NB4 (cell line): ENCODE results near the gene NPIPA8.
"Not testable (repeated sequence)": the region's sequence is repeated elsewhere in the genome, so short reads cannot be mapped to it uniquely, and the experiment has no call there.

Experiments
- POLR2A ChIP-seq: IDR thresholded peaks from 2 replicates; pipeline ENCODE4 v1.6.1; 2011; ENCODE audit warnings: mild to moderate bottlenecking; ENCODE audit not compliant: insufficient read length; ENCODE audit errors: extremely low read depth
- TF ChIP-seq, protein P1 (sequence below): IDR thresholded peaks from one replicate; pipeline ENCODE4 v1.5.1; 2012; ENCODE audit warnings: low read depth, low read length
- TF ChIP-seq, protein P2 (sequence below): IDR thresholded peaks from 2 replicates; pipeline ENCODE4 v1.6.1; 2011; ENCODE audit warnings: low read depth, low read length

DNA sequence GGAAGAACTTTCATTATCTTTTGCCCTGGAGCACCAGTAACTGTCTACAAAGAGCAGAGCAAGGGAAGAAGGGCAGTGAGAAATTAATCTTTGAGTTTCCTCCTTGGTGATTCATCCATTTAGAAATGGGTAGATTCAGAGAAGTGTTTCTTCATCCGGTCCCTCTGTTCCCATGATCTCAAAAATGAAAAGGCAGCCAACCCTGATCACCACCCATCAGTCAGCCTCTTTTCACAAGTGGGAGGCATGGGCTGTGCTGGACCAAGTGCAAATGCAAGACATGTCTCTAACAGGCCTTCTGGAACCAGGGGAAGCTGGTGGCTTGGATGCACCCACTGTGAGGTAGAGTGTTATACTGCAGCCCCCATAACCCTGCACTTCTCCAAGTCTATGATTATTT is 38.8 kb downstream of the NPIPA8 start:
- TF ChIP-seq, protein P1, sequence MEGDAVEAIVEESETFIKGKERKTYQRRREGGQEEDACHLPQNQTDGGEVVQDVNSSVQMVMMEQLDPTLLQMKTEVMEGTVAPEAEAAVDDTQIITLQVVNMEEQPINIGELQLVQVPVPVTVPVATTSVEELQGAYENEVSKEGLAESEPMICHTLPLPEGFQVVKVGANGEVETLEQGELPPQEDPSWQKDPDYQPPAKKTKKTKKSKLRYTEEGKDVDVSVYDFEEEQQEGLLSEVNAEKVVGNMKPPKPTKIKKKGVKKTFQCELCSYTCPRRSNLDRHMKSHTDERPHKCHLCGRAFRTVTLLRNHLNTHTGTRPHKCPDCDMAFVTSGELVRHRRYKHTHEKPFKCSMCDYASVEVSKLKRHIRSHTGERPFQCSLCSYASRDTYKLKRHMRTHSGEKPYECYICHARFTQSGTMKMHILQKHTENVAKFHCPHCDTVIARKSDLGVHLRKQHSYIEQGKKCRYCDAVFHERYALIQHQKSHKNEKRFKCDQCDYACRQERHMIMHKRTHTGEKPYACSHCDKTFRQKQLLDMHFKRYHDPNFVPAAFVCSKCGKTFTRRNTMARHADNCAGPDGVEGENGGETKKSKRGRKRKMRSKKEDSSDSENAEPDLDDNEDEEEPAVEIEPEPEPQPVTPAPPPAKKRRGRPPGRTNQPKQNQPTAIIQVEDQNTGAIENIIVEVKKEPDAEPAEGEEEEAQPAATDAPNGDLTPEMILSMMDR: not testable (repeated sequence)
- TF ChIP-seq, protein P2, sequence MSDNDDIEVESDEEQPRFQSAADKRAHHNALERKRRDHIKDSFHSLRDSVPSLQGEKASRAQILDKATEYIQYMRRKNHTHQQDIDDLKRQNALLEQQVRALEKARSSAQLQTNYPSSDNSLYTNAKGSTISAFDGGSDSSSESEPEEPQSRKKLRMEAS: not testable (repeated sequence)
- TF ChIP-seq POLR2A: not testable (repeated sequence)
